ENCODE data around the gene MYO18A.

Gene MYO18A

DNA sequence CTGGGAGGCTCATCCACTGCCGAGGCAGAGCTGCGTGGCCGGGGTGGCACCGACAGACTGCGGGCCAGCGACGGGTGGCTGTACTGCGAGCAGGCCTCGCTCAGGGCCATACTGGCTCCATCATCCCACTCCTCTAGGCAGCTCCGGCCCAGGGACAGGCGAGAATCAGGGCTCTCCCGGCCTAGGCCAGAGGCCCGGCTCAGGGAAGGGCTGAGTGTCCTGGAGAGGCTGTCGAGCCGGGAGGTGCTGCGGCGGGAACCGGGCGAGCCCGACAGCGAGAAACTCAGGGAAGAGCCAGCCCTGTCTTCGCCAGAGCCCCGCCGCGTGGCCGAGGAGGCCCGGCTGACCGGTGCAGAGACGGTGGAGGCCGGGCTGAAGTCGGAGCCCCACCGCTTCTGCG is 99.9 kb downstream of the MYO18A start:
- TF ChIP-seq, protein P1, sequence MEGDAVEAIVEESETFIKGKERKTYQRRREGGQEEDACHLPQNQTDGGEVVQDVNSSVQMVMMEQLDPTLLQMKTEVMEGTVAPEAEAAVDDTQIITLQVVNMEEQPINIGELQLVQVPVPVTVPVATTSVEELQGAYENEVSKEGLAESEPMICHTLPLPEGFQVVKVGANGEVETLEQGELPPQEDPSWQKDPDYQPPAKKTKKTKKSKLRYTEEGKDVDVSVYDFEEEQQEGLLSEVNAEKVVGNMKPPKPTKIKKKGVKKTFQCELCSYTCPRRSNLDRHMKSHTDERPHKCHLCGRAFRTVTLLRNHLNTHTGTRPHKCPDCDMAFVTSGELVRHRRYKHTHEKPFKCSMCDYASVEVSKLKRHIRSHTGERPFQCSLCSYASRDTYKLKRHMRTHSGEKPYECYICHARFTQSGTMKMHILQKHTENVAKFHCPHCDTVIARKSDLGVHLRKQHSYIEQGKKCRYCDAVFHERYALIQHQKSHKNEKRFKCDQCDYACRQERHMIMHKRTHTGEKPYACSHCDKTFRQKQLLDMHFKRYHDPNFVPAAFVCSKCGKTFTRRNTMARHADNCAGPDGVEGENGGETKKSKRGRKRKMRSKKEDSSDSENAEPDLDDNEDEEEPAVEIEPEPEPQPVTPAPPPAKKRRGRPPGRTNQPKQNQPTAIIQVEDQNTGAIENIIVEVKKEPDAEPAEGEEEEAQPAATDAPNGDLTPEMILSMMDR (IDR thresholded peaks at IDR 0.05; ENCODE audit: low read depth, low read length), result no peak
- no peak overlapping the region for H3K4me3 ChIP-seq (ENCODE audit: low read depth, low read length)

DNA sequence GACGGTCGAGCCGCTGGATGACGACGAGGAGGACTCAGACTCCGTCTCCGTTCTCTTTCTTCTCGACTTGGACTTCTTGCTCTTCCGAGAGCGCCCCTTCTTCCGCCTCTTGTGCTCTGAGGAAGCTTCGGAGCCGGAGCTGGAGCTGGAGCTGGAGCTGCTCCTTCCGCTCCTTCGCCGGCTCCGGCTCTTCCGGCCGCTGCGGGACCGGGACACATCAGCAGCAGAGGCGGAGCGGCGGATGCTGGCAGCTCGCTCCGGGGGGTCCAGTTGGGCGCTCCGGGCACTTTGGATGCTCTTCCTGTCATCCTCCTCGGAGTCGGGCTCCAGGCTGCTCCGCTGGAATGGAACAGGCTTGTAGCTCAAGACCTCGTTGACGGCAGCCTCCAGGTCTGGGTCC is 100.3 kb downstream of the MYO18A start:
- no peak overlapping the region for H3K4me3 ChIP-seq (ENCODE audit: low read depth, low read length)
- TF ChIP-seq, protein P1 (IDR thresholded peaks at IDR 0.05; ENCODE audit: low read depth, low read length), result no peak

DNA sequence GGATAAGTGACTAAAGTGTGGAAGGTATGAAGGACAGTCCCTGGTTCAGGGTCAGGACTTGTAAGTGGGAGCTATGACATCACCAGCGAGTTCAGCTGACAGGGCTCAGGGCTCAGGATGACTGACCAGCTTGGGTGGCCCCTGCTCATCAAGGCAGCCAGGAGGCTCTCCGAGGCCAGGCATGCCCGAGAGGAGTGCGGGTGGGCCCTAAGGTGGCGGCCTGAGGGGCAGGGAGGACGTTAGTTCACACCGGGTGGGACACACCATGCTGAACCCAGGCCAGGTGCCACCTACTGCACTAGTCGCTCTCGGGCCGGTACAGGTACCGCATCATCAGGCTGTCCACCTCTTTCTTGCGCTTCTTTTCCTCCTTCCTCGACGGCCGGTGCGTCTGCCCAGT is 100.8 kb downstream of the MYO18A start:
- H3K4me3 ChIP-seq (ENCODE audit: low read depth, low read length), result no peak overlapping the region
- TF ChIP-seq, protein P1 (IDR thresholded peaks at IDR 0.05; ENCODE audit: low read depth, low read length), result no peak

DNA sequence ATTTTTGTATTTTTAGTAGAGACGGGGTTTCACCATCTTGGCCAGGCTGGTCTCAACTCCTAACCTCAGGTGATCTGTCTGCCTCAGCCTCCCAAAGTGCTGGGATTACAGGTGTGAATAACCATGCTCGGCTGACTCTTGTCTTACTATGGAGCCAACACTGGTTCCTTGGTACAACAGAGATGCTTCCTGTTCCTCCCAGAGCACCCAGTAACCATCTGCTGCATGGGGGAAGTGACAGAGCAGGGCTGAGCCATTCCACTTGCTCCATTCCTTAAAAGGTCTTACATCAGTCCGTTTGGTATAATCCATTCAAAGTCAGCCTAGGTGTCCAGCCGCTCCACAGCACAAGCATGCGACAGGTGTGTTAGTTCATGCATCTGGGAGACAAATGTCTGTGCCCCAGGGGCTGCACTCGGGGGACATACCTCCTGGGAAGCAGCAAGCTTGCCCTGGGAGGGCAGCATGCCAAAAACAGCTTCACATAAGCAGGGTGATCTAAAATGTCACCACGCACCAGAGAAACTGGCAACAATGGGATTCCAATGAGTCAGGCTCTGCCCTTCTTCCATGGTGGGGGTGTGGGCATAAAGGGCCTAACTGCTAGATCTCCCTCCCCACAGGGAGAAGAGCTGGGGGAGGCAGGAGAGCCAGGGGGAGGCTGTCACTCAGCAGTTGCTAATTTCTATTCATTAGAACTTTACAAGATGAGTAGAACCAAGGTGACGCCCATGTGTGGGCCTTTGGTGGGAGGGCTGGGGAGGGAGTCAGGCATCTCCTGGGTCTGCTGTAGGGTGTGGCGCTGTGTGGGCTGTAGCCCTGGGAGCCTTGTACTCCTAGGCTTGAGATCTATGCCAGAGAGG is 101.8 kb downstream of the MYO18A start:
- TF ChIP-seq, protein P1 (IDR thresholded peaks at IDR 0.05; ENCODE audit: low read depth, low read length), result no peak
- H3K4me3 ChIP-seq (ENCODE audit: low read depth, low read length), result no peak overlapping the region

DNA sequence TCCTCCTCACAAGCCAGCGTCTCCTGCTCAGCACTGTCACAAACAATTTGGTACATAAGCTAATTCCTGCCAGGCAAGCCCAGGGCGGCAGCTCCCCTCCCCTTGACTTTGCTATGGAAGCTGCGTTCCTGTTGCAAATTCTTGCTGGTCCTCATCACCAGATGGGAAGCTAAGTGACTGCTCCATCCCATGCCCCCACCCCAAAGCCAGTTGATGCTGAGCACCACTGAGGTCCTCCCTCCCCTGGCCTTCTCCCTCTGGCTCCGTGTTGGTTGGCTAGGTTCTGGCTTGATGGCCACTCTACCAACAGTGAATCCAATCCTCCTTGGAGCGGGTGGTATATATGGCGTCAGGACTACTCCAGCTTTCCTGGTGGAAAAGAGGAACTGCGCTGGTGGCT is 102.9 kb downstream of the MYO18A start:
- H3K4me3 ChIP-seq (ENCODE audit: low read depth, low read length), result no peak overlapping the region
- TF ChIP-seq, protein P1 (IDR thresholded peaks at IDR 0.05; ENCODE audit: low read depth, low read length), result no peak

DNA sequence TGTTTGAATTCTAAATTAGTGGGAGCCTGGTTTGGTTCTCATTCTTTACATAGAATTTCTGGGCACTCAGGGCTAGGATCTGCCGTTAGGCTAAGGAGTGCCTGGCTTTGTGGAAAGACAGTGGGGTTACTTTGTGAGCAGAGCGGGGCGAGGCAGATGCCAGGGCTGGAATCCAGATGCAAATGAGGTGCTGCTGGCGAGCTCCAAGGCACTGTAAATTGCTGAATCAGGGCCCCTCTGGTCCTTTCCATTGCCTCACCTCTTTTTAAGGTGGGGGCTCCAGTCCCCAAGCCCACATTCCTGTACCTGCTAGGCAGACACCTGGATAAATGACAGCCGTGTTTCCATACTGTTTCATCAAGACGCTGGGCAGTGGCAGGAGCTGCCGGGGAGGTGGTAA is 103.5 kb downstream of the MYO18A start:
- TF ChIP-seq, protein P1 (IDR thresholded peaks at IDR 0.05; ENCODE audit: low read depth, low read length), result no peak
- no peak overlapping the region for H3K4me3 ChIP-seq (ENCODE audit: low read depth, low read length)

GRCh38 chr17:29076087-29076486 is 104.1 kb downstream of the MYO18A start:
- no peak overlapping the region for H3K4me3 ChIP-seq (ENCODE audit: low read depth, low read length)
- TF ChIP-seq, protein P1 (IDR thresholded peaks at IDR 0.05; ENCODE audit: low read depth, low read length), result no peak
